Renal cortex interstitium (tissue), 11 donors: ENCODE measurements around the gene TKFC. TPM values are rescaled to one million over a fixed set of nuclear protein-coding genes. Genes with fewer than 3 reads are reported as not detected.

Experiments
- DNase-seq, 11 donors: peaks; one replicate each; pipeline ENCODE4 v3.0.0-alpha.2; 2013; ENCODE audit warnings: low read depth in 9 of 11, low spot score in 4 of 11; ENCODE audit errors: extremely low read depth in 1 of 11
- polyA plus RNA-seq, 3 donors: library from polyadenylated mRNA; unstranded; fragments of 120-200 nt; gene quantifications; one replicate each; pipeline ENCODE4 v1.2.1, GENCODE V29; 2013; ENCODE audit not compliant: insufficient read length in 3 of 3

The TKFC gene
- polyA plus RNA-seq, 3 donors, result 50.3 to 67.4 (median 62.4) TPM

GRCh38 chr11:61338783-61339489, 5.9 kb downstream of the TKFC start:
- DNase-seq, result no peak

- no peak for DNase-seq
Measured at GRCh38 chr11:61339490-61339878, 6.5 kb downstream of the TKFC start.

GRCh38 chr11:61340979-61341378, 8.0 kb downstream of the TKFC start:
- DNase-seq, result no peak

GRCh38 chr11:61341706-61342105, 8.7 kb downstream of the TKFC start:
- DNase-seq, result no peak

GRCh38 chr11:61342207-61342803, 9.3 kb downstream of the TKFC start:
- no peak for DNase-seq

GRCh38 chr11:61343792-61344745, 11.0 kb downstream of the TKFC start:
- no peak for DNase-seq

GRCh38 chr11:61345170-61345610, 12.2 kb downstream of the TKFC start:
- no peak for DNase-seq

GRCh38 chr11:61345954-61346843, 13.2 kb downstream of the TKFC start:
- DNase-seq, result no peak

GRCh38 chr11:61347916-61348461, 15.0 kb downstream of the TKFC start:
- no peak for DNase-seq

- no peak for DNase-seq
Measured at GRCh38 chr11:61349189-61349751, 16.2 kb downstream of the TKFC start.

GRCh38 chr11:61349916-61350315, 16.9 kb downstream of the TKFC start:
- no peak for DNase-seq

GRCh38 chr11:61350336-61350735, 17.3 kb downstream of the TKFC start:
- no peak for DNase-seq

- no peak for DNase-seq
Measured at GRCh38 chr11:61350803-61351202, 17.8 kb downstream of the TKFC start.

GRCh38 chr11:61352038-61352437, 19.0 kb downstream of the TKFC start:
- no peak for DNase-seq

- no peak for DNase-seq
Measured at GRCh38 chr11:61353131-61354067, 20.4 kb downstream of the TKFC start.

GRCh38 chr11:61354208-61354607, 21.2 kb downstream of the TKFC start:
- no peak for DNase-seq

GRCh38 chr11:61356706-61357105, 23.7 kb downstream of the TKFC start:
- DNase-seq, result no peak
